ENCODE results near the gene SEMA4D.

GRCh38 chr9:89481538-89481915 lies 16.4 kb downstream of the SEMA4D start:
- no peak for TF ChIP-seq CTCF (IDR thresholded peaks at IDR 0.05; ENCODE audit: poor library complexity)
- no peak for TF ChIP-seq EZH2 (IDR thresholded peaks at IDR 0.05; ENCODE audit: borderline replicate concordance)
- no peak for TF ChIP-seq EZH2phosphoT487 (IDR thresholded peaks at IDR 0.05; ENCODE audit: low read depth, severe bottlenecking, unreplicated experiment)
